ENCODE measurements around the gene RNF115. TPM values are rescaled to one million over a fixed set of nuclear protein-coding genes. Genes with fewer than 3 reads are reported as not detected.
A peak's percentile ranks its signal among the peaks of the same experiment; 100 is the strongest.
"Not testable (repeated sequence)": the region's sequence is repeated elsewhere in the genome, so short reads cannot be mapped to it uniquely, and the experiment has no call there.

Gene RNF115
- total RNA-seq, 4 donors from 2014 or later: 34.3 to 54.9 (median 39.9) TPM

DNA sequence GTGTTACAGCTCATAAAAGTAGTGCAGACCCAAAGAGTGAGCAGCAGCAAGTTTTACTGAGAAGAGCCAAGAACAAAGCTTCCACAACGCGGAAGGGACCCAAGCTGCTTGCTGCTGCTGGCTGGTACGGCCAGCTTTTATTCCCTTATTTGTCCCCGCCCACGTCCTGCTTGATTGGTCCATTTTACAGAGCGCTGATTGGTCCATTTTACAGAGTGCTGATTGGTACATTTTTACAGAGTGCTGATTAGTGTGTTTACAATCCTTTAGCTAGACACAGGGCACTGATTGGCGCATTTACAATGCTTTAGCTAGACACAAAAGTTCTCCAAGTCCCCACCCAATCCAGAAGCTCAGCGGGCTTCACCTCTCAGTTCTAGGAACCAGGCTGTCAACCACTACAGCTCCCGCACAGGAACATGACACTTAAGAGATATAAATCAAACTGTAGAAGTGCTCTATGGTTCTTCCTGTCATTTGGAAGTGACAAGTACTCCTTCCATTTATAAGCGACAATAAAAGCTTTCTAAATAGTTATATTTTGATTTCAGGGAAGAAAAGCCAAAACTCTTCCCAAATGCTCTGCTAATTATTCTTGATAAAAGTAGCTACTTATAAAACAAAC lies 28.5 kb downstream of the RNF115 start:
- peaks cover 0 to 3% (median 0%) of the 10 kb centered on the region in 3 donors for H3K9me3 ChIP-seq
- TF ChIP-seq, protein P1, sequence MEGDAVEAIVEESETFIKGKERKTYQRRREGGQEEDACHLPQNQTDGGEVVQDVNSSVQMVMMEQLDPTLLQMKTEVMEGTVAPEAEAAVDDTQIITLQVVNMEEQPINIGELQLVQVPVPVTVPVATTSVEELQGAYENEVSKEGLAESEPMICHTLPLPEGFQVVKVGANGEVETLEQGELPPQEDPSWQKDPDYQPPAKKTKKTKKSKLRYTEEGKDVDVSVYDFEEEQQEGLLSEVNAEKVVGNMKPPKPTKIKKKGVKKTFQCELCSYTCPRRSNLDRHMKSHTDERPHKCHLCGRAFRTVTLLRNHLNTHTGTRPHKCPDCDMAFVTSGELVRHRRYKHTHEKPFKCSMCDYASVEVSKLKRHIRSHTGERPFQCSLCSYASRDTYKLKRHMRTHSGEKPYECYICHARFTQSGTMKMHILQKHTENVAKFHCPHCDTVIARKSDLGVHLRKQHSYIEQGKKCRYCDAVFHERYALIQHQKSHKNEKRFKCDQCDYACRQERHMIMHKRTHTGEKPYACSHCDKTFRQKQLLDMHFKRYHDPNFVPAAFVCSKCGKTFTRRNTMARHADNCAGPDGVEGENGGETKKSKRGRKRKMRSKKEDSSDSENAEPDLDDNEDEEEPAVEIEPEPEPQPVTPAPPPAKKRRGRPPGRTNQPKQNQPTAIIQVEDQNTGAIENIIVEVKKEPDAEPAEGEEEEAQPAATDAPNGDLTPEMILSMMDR (IDR thresholded peaks at IDR 0.05): no peak
- TF ChIP-seq EP300 (IDR thresholded peaks at IDR 0.05) (no peak), POLR2AphosphoS5 (IDR thresholded peaks at IDR 0.05) (no peak), POLR2A (IDR thresholded peaks at IDR 0.05) (no peak)
- H3K36me3 ChIP-seq: peaks cover 0 to 15% of the 10 kb centered on the region in 2 donors
- no peaks in the 10 kb centered on the region for H3K27me3 ChIP-seq
- no peaks in the 10 kb centered on the region for H3K4me1 ChIP-seq
- no peak overlapping the region for H3K4me3 ChIP-seq
- whole genome bisulfite sequencing, 2 donors (ENCODE audit: low coverage in 1 of 2): 89 to 92% methylated on average over 3 to 7 of the region's 10 CpGs
- no peak for ATAC-seq
- no peak overlapping the region for H3K27ac ChIP-seq

GRCh38 chr1:145792484-145792883 lies 31.4 kb downstream of the RNF115 start:
- H3K4me3 ChIP-seq: no peak overlapping the region
- no peak for ATAC-seq
- H3K27me3 ChIP-seq: no peaks in the 10 kb centered on the region
- 91 to 100% methylated on average over 1 of the region's 1 CpG for WGBS, 2 donors (ENCODE audit: low coverage in 1 of 2)
- no peaks in the 10 kb centered on the region for H3K4me1 ChIP-seq
- no peak overlapping the region for H3K27ac ChIP-seq
- TF ChIP-seq, protein P1 (IDR thresholded peaks at IDR 0.05): no peak
- TF ChIP-seq POLR2A (IDR thresholded peaks at IDR 0.05) (no peak), EP300 (IDR thresholded peaks at IDR 0.05) (no peak), POLR2AphosphoS5 (IDR thresholded peaks at IDR 0.05) (no peak)
- H3K36me3 ChIP-seq: peaks cover 0 to 30% of the 10 kb centered on the region in 2 donors
- H3K9me3 ChIP-seq: peaks cover 0 to 3% (median 0%) of the 10 kb centered on the region in 3 donors

DNA sequence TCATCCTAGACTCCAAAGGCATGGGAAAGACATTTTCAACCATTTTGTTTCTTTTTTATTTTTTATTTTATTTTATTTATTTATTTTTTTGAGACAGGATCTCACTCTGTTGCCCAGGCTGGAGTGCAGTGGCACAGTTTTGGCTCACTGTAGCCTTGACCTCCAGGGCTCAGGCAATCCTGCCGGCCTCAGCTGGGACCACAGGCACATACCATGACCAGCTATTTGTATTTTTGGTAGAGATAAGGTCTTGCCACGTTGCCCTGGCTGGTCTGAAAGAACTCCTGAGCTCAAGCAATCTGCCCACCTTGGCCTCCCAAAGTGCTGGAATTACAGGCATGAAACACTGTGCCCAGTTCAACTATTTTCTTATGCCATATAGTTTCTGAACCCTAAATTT lies 32.0 kb downstream of the RNF115 start:
- not testable (repeated sequence) for H3K4me1 ChIP-seq, H3K4me3 ChIP-seq, H3K27me3 ChIP-seq, H3K9me3 ChIP-seq, ATAC-seq, H3K27ac ChIP-seq
- peaks cover 0 to 34% of the 10 kb centered on the region in 2 donors for H3K36me3 ChIP-seq
- WGBS, 2 donors (ENCODE audit: low coverage in 1 of 2): 71 to 79% methylated on average over 1 to 2 of the region's 2 CpGs

DNA sequence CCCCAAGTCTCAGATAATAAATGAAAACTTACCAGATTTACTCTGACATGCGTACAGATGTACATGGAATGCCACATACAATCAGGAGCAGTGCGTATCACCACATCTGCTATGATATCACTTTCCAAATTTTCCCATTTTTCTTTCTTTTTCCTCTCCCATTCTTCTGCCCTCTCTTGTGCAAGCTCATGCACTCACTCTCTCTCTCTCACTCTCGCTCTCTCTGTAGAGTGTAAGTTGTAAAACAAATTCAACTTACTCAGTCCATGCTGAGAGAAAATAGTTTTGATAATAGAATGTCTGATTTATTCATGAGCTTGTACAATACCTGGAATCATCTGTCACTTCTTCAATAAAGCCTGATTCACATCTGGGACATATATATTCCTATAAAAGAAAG lies 35.3 kb downstream of the RNF115 start:
- H3K36me3 ChIP-seq: peaks cover 0 to 30% of the 10 kb centered on the region in 2 donors
- H3K9me3 ChIP-seq: no peaks in the 10 kb centered on the region
- 97 to 100% methylated on average over 2 to 3 of the region's 3 CpGs for WGBS, 2 donors (ENCODE audit: low coverage in 1 of 2)
- H3K27me3 ChIP-seq: no peaks in the 10 kb centered on the region
- H3K4me1 ChIP-seq: peaks cover 0 to 22% (median 0%) of the 10 kb centered on the region in 3 donors
- no peak overlapping the region for H3K27ac ChIP-seq
- ATAC-seq: no peak
- no peak overlapping the region for H3K4me3 ChIP-seq
- TF ChIP-seq POLR2AphosphoS5 (IDR thresholded peaks at IDR 0.05) (no peak), POLR2A (IDR thresholded peaks at IDR 0.05) (no peak), EP300 (IDR thresholded peaks at IDR 0.05) (no peak)
- TF ChIP-seq, protein P1 (IDR thresholded peaks at IDR 0.05): no peak

DNA sequence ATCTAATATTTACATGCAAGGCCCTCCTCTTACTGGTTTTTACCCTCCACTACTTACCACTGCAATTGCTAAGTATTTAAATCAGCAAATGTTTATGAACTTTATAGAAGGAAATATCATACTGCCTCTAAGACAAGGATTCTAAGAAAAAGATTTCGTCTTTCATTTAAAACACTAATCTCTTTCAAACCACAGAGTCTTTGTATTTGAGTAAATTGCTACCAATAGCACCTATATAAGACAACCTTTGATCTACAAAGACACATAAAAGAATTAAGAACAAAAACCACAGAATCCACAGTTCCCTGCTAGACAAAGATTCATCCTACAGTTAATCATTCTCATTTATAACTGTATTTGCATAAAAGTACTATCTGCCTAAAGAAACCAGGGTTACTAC lies 37.6 kb downstream of the RNF115 start:
- TF ChIP-seq, protein P1 (IDR thresholded peaks at IDR 0.05): no peak
- TF ChIP-seq EP300 (IDR thresholded peaks at IDR 0.05) (no peak), POLR2A (IDR thresholded peaks at IDR 0.05) (no peak), POLR2AphosphoS5 (IDR thresholded peaks at IDR 0.05) (no peak)
- H3K9me3 ChIP-seq: no peaks in the 10 kb centered on the region
- H3K4me3 ChIP-seq: no peak overlapping the region
- H3K27me3 ChIP-seq: no peaks in the 10 kb centered on the region
- 61 to 67% methylated on average over 1 of the region's 1 CpG for WGBS, 2 donors (ENCODE audit: low coverage in 1 of 2)
- H3K27ac ChIP-seq: peak overlapping the region in 3 of 4 donors; percentile 75 to 85 (median 82)
- ATAC-seq: no peak
- H3K36me3 ChIP-seq: peaks cover 0 to 20% of the 10 kb centered on the region in 2 donors
- H3K4me1 ChIP-seq: peaks cover 0 to 33% (median 5%) of the 10 kb centered on the region in 3 donors

Measured in gastroesophageal sphincter (tissue), 4 donors.